ENCODE measurements around the gene AKT2.

AKT2 gene

GRCh38 chr19:40271706-40272105, 13.4 kb downstream of the AKT2 start:
- no peak for DNase-seq

- DNase-seq = peak; percentile 51
Measured at GRCh38 chr19:40270362-40271089, 14.6 kb downstream of the AKT2 start.

- no peak for DNase-seq
Measured at GRCh38 chr19:40269216-40269940, 15.8 kb downstream of the AKT2 start.

- DNase-seq = no peak
Measured at GRCh38 chr19:40267601-40267997, 17.5 kb downstream of the AKT2 start.

GRCh38 chr19:40266912-40267600, 18.1 kb downstream of the AKT2 start:
- peak; percentile 47 for DNase-seq

GRCh38 chr19:40266119-40266518, 19.0 kb downstream of the AKT2 start:
- DNase-seq = no peak

GRCh38 chr19:40265763-40266099, 19.4 kb downstream of the AKT2 start:
- no peak for DNase-seq

GRCh38 chr19:40265055-40265762, 19.9 kb downstream of the AKT2 start:
- DNase-seq = no peak

- no peak for DNase-seq
Measured at GRCh38 chr19:40264314-40265054, 20.7 kb downstream of the AKT2 start.

GRCh38 chr19:40263440-40264313, 21.5 kb downstream of the AKT2 start:
- DNase-seq = peak; percentile 50

GRCh38 chr19:40262422-40262821, 22.7 kb downstream of the AKT2 start:
- DNase-seq = no peak

- DNase-seq = no peak
Measured at GRCh38 chr19:40261631-40262030, 23.5 kb downstream of the AKT2 start.

GRCh38 chr19:40257096-40257517, 28.0 kb downstream of the AKT2 start:
- DNase-seq = no peak

GRCh38 chr19:40256512-40256911, 28.6 kb downstream of the AKT2 start:
- no peak for DNase-seq

GRCh38 chr19:40255619-40256166, 29.5 kb downstream of the AKT2 start:
- no peak for DNase-seq

- no peak for DNase-seq
Measured at GRCh38 chr19:40254714-40255418, 30.3 kb downstream of the AKT2 start.

- no peak for DNase-seq
Measured at GRCh38 chr19:40253611-40254092, 31.5 kb downstream of the AKT2 start.

GRCh38 chr19:40252395-40252794, 32.8 kb downstream of the AKT2 start:
- DNase-seq = no peak

- DNase-seq = no peak
Measured at GRCh38 chr19:40251991-40252390, 33.2 kb downstream of the AKT2 start.

- no peak for DNase-seq
Measured at GRCh38 chr19:40251244-40251643, 33.9 kb downstream of the AKT2 start.

Measured in islet precursor cell (in vitro differentiated cells).